AG04450 (cell line): ENCODE measurements around the gene OVOL1. TPM values are rescaled to one million over a fixed set of nuclear protein-coding genes. Genes with fewer than 3 reads are reported as not detected.

Experiments
- CTCF ChIA-PET: fragments of 300-600, 350-600 bp; formaldehyde crosslinking; extraction: SDS; loops from one replicate; lab custom pipeline; 2022; ENCODE audit warnings: antibody characterized with exemption, inconsistent platforms; lab: Charles Lee
- POLR2A ChIA-PET: fragments of 350-600 bp; formaldehyde crosslinking; extraction: SDS; loops from one replicate; lab custom pipeline; 2021; ENCODE audit warnings: antibody characterized with exemption, inconsistent platforms; lab: Yijun Ruan, JAX
- DNase-seq: peaks from one replicate; pipeline ENCODE4 v3.0.0-alpha.2; 2011; ENCODE audit warnings: low read depth, low spot score
- H3K27ac ChIP-seq: one replicate; pipeline ENCODE4 v1.5.1; 2012; ENCODE audit warnings: low read depth, low read length, control low read depth
- H3K27me3 ChIP-seq: one replicate; pipeline ENCODE4 v1.6.0; 2012; ENCODE audit warnings: low read length; ENCODE audit not compliant: control insufficient read depth, insufficient read depth
- H3K4me3 ChIP-seq: 2 replicates; pipeline ENCODE4 v1.5.1; 2011; ENCODE audit warnings: mild to moderate bottlenecking, low read depth, low read length, control low read depth
- H3K9me3 ChIP-seq: 2 replicates; pipeline ENCODE4 v1.5.1; 2012; ENCODE audit warnings: low read length; ENCODE audit not compliant: control insufficient read depth, insufficient read depth
- polyA plus RNA-seq: library from polyadenylated mRNA; depleted of rRNA; stranded (reverse); fragments of >200 nt; gene quantifications from 2 replicates; pipeline ENCODE4 v1.2.3, GENCODE V29; 2011
- TF ChIP-seq, protein P1 (sequence below): IDR thresholded peaks from 2 replicates; pipeline ENCODE4 v1.5.1; 2011; ENCODE audit warnings: low read depth, low read length, control low read depth, inconsistent platforms

Gene OVOL1
- polyA plus RNA-seq, 1 experiment = not detected

GRCh38 chr11:65787649-65788622, 1.1 kb downstream of the OVOL1 start:
- ChIA-PET POLR2A (no interaction called here), CTCF (interaction anchor here (0.9 to 1.2 kb wide), 2 partner anchors 8 to 76 kb away, joined by 5 to 7 read pairs; partner anchors contain the start of gene KAT5)
- peaks cover 66% of the 10 kb centered on the region for H3K27me3 ChIP-seq
- H3K27ac ChIP-seq = no peak overlapping the region
- no peaks in the 10 kb centered on the region; the same call in 1 of the 2 replicates for H3K9me3 ChIP-seq
- no peak for DNase-seq
- TF ChIP-seq, protein P1, sequence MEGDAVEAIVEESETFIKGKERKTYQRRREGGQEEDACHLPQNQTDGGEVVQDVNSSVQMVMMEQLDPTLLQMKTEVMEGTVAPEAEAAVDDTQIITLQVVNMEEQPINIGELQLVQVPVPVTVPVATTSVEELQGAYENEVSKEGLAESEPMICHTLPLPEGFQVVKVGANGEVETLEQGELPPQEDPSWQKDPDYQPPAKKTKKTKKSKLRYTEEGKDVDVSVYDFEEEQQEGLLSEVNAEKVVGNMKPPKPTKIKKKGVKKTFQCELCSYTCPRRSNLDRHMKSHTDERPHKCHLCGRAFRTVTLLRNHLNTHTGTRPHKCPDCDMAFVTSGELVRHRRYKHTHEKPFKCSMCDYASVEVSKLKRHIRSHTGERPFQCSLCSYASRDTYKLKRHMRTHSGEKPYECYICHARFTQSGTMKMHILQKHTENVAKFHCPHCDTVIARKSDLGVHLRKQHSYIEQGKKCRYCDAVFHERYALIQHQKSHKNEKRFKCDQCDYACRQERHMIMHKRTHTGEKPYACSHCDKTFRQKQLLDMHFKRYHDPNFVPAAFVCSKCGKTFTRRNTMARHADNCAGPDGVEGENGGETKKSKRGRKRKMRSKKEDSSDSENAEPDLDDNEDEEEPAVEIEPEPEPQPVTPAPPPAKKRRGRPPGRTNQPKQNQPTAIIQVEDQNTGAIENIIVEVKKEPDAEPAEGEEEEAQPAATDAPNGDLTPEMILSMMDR = no peak
- no peak overlapping the region for H3K4me3 ChIP-seq

- ChIA-PET CTCF (interaction anchor here (0.9 to 1.2 kb wide), 2 partner anchors 9 to 77 kb away, joined by 5 to 7 read pairs; partner anchors contain the start of gene KAT5), POLR2A (no interaction called here)
- no peak overlapping the region for H3K4me3 ChIP-seq
- H3K27me3 ChIP-seq = peaks cover 71% of the 10 kb centered on the region
- no peak overlapping the region for H3K27ac ChIP-seq
- no peaks in the 10 kb centered on the region; the same call in 1 of the 2 replicates for H3K9me3 ChIP-seq
- TF ChIP-seq, protein P1 = no peak
- no peak for DNase-seq
These were observed 2.0 kb downstream of the OVOL1 start for GRCh38 chr11:65788821-65789220.

GRCh38 chr11:65789230-65790103, 2.6 kb downstream of the OVOL1 start:
- Histone ChIP-seq H3K4me3 (no peak overlapping the region), H3K9me3 (no peaks in the 10 kb centered on the region; the same call in 1 of the 2 replicates), H3K27me3 (peaks cover 71% of the 10 kb centered on the region), H3K27ac (no peak overlapping the region)
- ChIA-PET CTCF (interaction anchor here (0.9 to 1.2 kb wide), 4 partner anchors 10 to 78 kb away, joined by 3 to 9 read pairs (median 6); partner anchors contain the start of gene KAT5), POLR2A (interaction anchor here (0.5 kb wide), 1 partner anchor 20 kb away, joined by 6 read pairs; no protein-coding TSS in a partner anchor)
- TF ChIP-seq, protein P1 = no peak
- DNase-seq = no peak

- POLR2A ChIA-PET = interaction anchor here (1.0 kb wide), 1 partner anchor 70 kb away, joined by 3 read pairs; the partner anchor contains the start of gene RNASEH2C
- DNase-seq = no peak
- TF ChIP-seq, protein P1 = no peak
- CTCF ChIA-PET = interaction anchor here (0.9 to 1.1 kb wide), 2 partner anchors 10 to 21 kb away, joined by 3 to 9 read pairs; no protein-coding TSS in a partner anchor
- H3K27ac ChIP-seq = no peak overlapping the region
- no peaks in the 10 kb centered on the region; the same call in 1 of the 2 replicates for H3K9me3 ChIP-seq
- no peak overlapping the region for H3K4me3 ChIP-seq
- peaks cover 73% of the 10 kb centered on the region for H3K27me3 ChIP-seq
These were observed 3.4 kb downstream of the OVOL1 start for GRCh38 chr11:65790104-65790901.
